ENCODE measurements around the gene AMT. TPM values are rescaled to one million over a fixed set of nuclear protein-coding genes. Genes with fewer than 3 reads are reported as not detected.

The AMT gene
- total and polyA plus RNA-seq, 2 of the 13 experiments (the other 11 are each of a cell fraction or from before 2014, with no cell fraction given), result 35.3 to 59.0 TPM

GRCh38 chr3:49469037-49469935 lies 47.0 kb upstream of the AMT start (continued):
- TF ChIP-seq THAP9 (CRISPR knock-in tag; IDR thresholded peaks at IDR 0.05; ENCODE audit: borderline replicate concordance) (peak; percentile 57; the same call in 1 of the 2 replicates), CREM (IDR thresholded peaks at IDR 0.05) (no peak; the same call in 1 of the 2 replicates), CREM (CRISPR knock-in tag; IDR thresholded peaks at IDR 0.05) (no peak), RERE (CRISPR knock-in tag; IDR thresholded peaks at IDR 0.05; ENCODE audit: low read depth) (no peak), ZNF766 (CRISPR knock-in tag; IDR thresholded peaks at IDR 0.05; ENCODE audit: borderline replicate concordance) (no peak), KAT7 (CRISPR knock-in tag; IDR thresholded peaks at IDR 0.05; ENCODE audit: borderline replicate concordance) (no peak), CREBL2 (CRISPR knock-in tag; IDR thresholded peaks at IDR 0.05; ENCODE audit: borderline replicate concordance) (0 out of 2 replicates have a peak, but pooled peaks have one; percentile 45), TRIM24 (CRISPR knock-in tag; IDR thresholded peaks at IDR 0.05) (no peak), PAWR (CRISPR knock-in tag; IDR thresholded peaks at IDR 0.05; ENCODE audit: borderline replicate concordance) (no peak), RBFOX2 (IDR thresholded peaks at IDR 0.05; ENCODE audit: low read depth, low read length) (no peak), ASH2L (IDR thresholded peaks at IDR 0.05; ENCODE audit: insufficient read length, low read depth, low read length) (peak; percentile 31), ZNF335 (CRISPR knock-in tag; IDR thresholded peaks at IDR 0.05) (no peak), TARDBP (CRISPR knock-in tag; IDR thresholded peaks at IDR 0.05) (no peak; the same call in none of the 2 replicates), CCDC6 (CRISPR knock-in tag; IDR thresholded peaks at IDR 0.05) (no peak), KDM4B (CRISPR knock-in tag; IDR thresholded peaks at IDR 0.05) (no peak), KDM5A (IDR thresholded peaks at IDR 0.05; ENCODE audit: borderline replicate concordance, low read length) (no peak), MBNL3 (CRISPR knock-in tag; conservative IDR thresholded peaks at IDR 0.05) (no peak), NR0B2 (CRISPR knock-in tag; IDR thresholded peaks at IDR 0.05) (no peak)

Measured in HepG2 (cell line).